KMS-11 (cell line): ENCODE results near the gene UBE2G2.

Experiments used
- H2AFZ ChIP-seq: fragments of 200-600 bp; sonication (generic); 2 replicates; pipeline ENCODE4 v1.6.1; 2016; ENCODE audit warnings: antibody characterized with exemption, mixed run types, low read depth
- H3K27ac ChIP-seq: fragments of 200-600 bp; sonication (generic); 2 replicates; pipeline ENCODE4 v1.6.1; 2016; ENCODE audit warnings: mild to moderate bottlenecking, mixed run types
- H3K27me3 ChIP-seq: fragments of 200-600 bp; sonication (generic); 2 replicates; pipeline ENCODE4 v1.6.1; 2017; ENCODE audit warnings: mild to moderate bottlenecking, low read depth, mixed run types, moderate library complexity; ENCODE audit not compliant: insufficient read depth
- H3K36me3 ChIP-seq: fragments of 200-600 bp; sonication (generic); 2 replicates; pipeline ENCODE4 v1.6.1; 2017; ENCODE audit warnings: mild to moderate bottlenecking, mixed run types; ENCODE audit not compliant: insufficient read depth
- H3K4me1 ChIP-seq: fragments of 200-600 bp; sonication (generic); 2 replicates; pipeline ENCODE4 v1.6.1; 2016; ENCODE audit warnings: mild to moderate bottlenecking, low read depth, mixed run types; ENCODE audit not compliant: poor library complexity, severe bottlenecking
- H3K4me2 ChIP-seq: fragments of 200-600 bp; sonication (generic); 2 replicates; pipeline ENCODE4 v1.7.0; 2016; ENCODE audit warnings: mild to moderate bottlenecking, mixed run types
- H3K4me3 ChIP-seq: fragments of 200-600 bp; sonication (generic); IDR thresholded peaks from 2 replicates; pipeline ENCODE4 v1.6.1; 2017; ENCODE audit warnings: low read depth, low read length, mixed read lengths; ENCODE audit not compliant: insufficient read depth
- H3K79me2 ChIP-seq: fragments of 200-600 bp; sonication (generic); 2 replicates; pipeline ENCODE4 v1.6.1; 2016; ENCODE audit warnings: low read depth, mixed run types; ENCODE audit not compliant: insufficient read depth
- H3K9ac ChIP-seq: fragments of 200-600 bp; sonication (generic); 2 replicates; pipeline ENCODE4 v1.6.1; 2016; ENCODE audit warnings: mild to moderate bottlenecking, mixed run types
- H4K20me1 ChIP-seq: fragments of 200-600 bp; sonication (generic); 2 replicates; pipeline ENCODE4 v1.6.1; 2016; ENCODE audit warnings: mild to moderate bottlenecking, mixed run types; ENCODE audit not compliant: insufficient read depth
- CTCF ChIP-seq: fragments of 200-600 bp; sonication (generic); conservative IDR thresholded peaks from 2 replicates; pipeline ENCODE4 v1.6.1; 2017; ENCODE audit warnings: low read depth, mild to moderate bottlenecking, antibody characterized with exemption, low read length, moderate library complexity, mixed read lengths

The UBE2G2 gene

DNA sequence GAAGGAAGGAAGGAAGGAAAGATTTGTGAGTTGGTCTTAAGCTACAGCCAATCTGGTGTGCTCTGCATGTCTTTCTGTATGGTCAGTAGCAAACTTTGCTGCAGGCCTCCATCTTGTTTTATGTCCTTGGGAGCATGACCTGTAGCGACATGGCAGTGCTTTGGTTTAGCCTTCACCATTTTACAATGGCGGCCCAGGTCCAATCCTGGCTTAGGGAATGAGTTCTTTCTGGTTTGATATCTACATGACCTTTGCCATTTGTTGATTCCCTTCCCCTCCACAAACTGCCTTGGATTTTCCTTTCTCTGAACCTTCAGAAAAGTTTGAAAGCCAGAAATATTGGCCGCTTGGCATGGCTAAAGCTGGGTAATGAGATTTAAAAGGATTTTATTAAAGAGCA is 59.7 kb downstream of the UBE2G2 start:
- peaks cover 78% of the 10 kb centered on the region for H3K27me3 ChIP-seq
- no peaks in the 10 kb centered on the region for H4K20me1 ChIP-seq
- no peak for TF ChIP-seq CTCF
- H3K27ac ChIP-seq, result no peak overlapping the region
- H3K4me3 ChIP-seq, result no peak overlapping the region
- no peaks in the 10 kb centered on the region for H3K36me3 ChIP-seq
- H2AFZ ChIP-seq, result no peak overlapping the region
- no peaks in the 10 kb centered on the region for H3K4me1 ChIP-seq
- H3K9ac ChIP-seq, result no peak overlapping the region
- H3K4me2 ChIP-seq, result no peak overlapping the region
- no peaks in the 10 kb centered on the region for H3K79me2 ChIP-seq

- H3K27me3 ChIP-seq, result peaks cover 74% of the 10 kb centered on the region
- H3K4me1 ChIP-seq, result no peaks in the 10 kb centered on the region
- H3K4me2 ChIP-seq, result no peak overlapping the region
- H4K20me1 ChIP-seq, result no peaks in the 10 kb centered on the region
- no peak overlapping the region for H3K9ac ChIP-seq
- H3K4me3 ChIP-seq, result no peak overlapping the region
- no peak for TF ChIP-seq CTCF
- no peaks in the 10 kb centered on the region for H3K36me3 ChIP-seq
- H3K79me2 ChIP-seq, result no peaks in the 10 kb centered on the region
- no peak overlapping the region for H2AFZ ChIP-seq
- H3K27ac ChIP-seq, result no peak overlapping the region
These were observed 60.9 kb downstream of the UBE2G2 start for GRCh38 chr21:44740742-44741141.

DNA sequence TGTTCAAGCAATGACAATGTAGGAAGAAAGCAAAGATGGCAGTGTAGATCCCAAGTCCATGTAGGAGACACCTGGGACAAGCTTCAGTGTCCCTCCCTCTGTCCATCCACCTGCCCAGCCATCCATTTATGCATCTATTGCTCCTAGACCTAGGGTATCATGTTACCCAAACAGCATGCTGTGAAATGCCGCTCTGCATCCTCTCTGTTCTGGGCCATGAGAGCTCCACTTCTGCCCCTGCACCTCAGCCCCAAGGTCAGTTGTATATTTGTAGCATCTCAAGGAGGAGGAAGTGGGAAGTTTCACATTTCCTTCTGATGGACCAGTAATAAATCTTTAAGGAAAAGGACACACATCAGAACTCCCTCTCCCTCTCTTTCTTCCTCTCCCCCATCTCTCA is 62.3 kb downstream of the UBE2G2 start:
- no peaks in the 10 kb centered on the region for H4K20me1 ChIP-seq
- H3K9ac ChIP-seq, result no peak overlapping the region
- H3K27me3 ChIP-seq, result peaks cover 70% of the 10 kb centered on the region; the same call in 1 of the 2 replicates
- H3K4me2 ChIP-seq, result no peak overlapping the region
- no peaks in the 10 kb centered on the region for H3K4me1 ChIP-seq
- no peak overlapping the region for H3K27ac ChIP-seq
- H3K36me3 ChIP-seq, result no peaks in the 10 kb centered on the region
- no peak for TF ChIP-seq CTCF
- H3K4me3 ChIP-seq, result no peak overlapping the region
- H3K79me2 ChIP-seq, result no peaks in the 10 kb centered on the region
- no peak overlapping the region for H2AFZ ChIP-seq

DNA sequence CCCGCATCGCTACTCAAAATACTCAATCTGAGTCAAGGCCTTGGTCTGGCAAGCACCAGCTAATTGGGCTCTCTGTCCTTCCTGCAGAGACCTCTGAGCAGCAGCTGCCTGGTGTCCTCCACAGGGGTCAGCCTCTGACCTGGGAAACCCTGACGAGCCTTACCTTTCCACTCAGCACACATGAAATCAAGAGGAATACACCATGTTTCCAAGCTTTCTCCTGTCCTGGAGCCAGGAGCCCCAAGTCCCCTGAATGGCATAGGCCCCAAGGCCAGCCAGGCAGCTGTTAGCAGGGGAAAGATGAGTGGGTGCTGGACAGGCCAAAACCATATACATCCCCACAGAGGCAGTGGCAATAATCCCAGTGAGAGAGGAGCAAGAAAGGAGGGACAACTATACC is 63.0 kb downstream of the UBE2G2 start:
- H4K20me1 ChIP-seq, result no peaks in the 10 kb centered on the region
- no peak overlapping the region for H3K4me2 ChIP-seq
- H3K4me1 ChIP-seq, result no peaks in the 10 kb centered on the region
- H2AFZ ChIP-seq, result no peak overlapping the region
- H3K4me3 ChIP-seq, result no peak overlapping the region
- H3K27me3 ChIP-seq, result peaks cover 71% of the 10 kb centered on the region
- H3K27ac ChIP-seq, result no peak overlapping the region
- no peak for TF ChIP-seq CTCF
- H3K79me2 ChIP-seq, result no peaks in the 10 kb centered on the region
- H3K36me3 ChIP-seq, result no peaks in the 10 kb centered on the region
- no peak overlapping the region for H3K9ac ChIP-seq
